Tibial nerve (tissue), 4 donors: ENCODE measurements around the gene ZBTB2.

Experiments
- EP300 ChIP-seq, 2 donors: sonication (generic); formaldehyde crosslinking; IDR thresholded peaks; one replicate each; pipeline ENCODE4 v1.6.1; 2017; ENCODE audit warnings: antibody characterized with exemption in 2 of 2, mild to moderate bottlenecking in 1 of 2
- POLR2A ChIP-seq, 2 donors: fragments of 450-650 bp; IDR thresholded peaks; one replicate each; pipeline ENCODE4 v1.6.1; 2017; ENCODE audit warnings: antibody characterized with exemption in 2 of 2, mild to moderate bottlenecking in 2 of 2, moderate library complexity in 2 of 2
- TF ChIP-seq, protein P1 (sequence below), 5 experiments: fragments of 200-600 bp in 3 of 5; fragments of 450-650 bp in 2 of 5; sonication (generic) in 3 of 5; IDR thresholded peaks; one replicate each; pipeline ENCODE4 v1.5.1; 2016 to 2019; ENCODE audit warnings: antibody characterized with exemption in 5 of 5, mild to moderate bottlenecking in 3 of 5, moderate library complexity in 2 of 5

DNA sequence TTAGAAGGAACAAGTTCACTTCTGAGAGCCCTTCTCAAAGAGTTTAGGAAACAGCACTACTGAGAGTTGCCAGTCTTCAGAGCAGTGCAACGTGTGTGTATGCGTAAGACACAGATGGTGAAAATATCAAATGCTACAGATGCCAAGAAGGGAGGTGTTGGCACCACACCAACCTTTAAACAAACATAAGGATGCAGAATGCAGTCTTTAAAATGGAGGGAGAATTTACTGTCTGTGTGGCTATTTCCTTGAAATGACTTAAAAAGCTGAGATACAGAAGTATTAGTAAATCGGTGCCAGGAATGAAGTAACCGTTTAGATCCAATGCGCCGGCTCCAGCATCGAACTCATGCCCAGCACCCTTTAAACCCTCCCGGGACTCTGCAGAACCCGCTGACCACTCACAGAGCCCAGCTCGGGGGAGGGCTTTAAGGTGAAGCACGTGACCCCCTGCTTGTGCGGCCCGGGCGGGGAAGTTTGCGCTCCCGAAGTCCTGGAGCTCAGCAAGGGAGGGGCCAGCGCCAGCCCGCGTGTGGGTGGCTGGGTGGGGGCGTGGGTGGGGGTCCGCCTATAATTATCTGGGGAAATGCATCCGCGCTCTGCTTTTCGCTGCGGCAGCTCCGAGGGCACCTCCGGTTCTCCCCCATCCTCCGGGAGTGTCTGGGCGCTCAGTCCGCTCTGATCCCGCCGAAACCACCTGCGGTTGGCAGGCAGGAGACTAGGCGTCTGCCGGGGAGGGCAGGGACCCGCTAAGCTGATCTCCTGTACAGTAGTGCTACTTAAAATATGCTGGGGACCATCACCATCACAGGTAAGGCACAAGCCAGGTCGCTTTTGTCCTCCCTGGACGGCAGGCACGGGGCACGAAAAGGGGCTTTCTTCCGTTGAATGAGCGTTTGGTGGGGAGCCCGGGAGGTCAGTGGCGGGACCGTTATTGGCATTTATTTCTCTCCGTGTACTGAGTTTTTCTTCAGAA lies 66.0 kb downstream of the ZBTB2 start:
- TF ChIP-seq, protein P1, sequence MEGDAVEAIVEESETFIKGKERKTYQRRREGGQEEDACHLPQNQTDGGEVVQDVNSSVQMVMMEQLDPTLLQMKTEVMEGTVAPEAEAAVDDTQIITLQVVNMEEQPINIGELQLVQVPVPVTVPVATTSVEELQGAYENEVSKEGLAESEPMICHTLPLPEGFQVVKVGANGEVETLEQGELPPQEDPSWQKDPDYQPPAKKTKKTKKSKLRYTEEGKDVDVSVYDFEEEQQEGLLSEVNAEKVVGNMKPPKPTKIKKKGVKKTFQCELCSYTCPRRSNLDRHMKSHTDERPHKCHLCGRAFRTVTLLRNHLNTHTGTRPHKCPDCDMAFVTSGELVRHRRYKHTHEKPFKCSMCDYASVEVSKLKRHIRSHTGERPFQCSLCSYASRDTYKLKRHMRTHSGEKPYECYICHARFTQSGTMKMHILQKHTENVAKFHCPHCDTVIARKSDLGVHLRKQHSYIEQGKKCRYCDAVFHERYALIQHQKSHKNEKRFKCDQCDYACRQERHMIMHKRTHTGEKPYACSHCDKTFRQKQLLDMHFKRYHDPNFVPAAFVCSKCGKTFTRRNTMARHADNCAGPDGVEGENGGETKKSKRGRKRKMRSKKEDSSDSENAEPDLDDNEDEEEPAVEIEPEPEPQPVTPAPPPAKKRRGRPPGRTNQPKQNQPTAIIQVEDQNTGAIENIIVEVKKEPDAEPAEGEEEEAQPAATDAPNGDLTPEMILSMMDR (IDR thresholded peaks at IDR 0.05), result no peak
- TF ChIP-seq EP300 (IDR thresholded peaks at IDR 0.05) (peak in 1 of 2 donors; percentile 57), POLR2A (IDR thresholded peaks at IDR 0.05) (no peak)
